Esophagus (tissue), 2 donors: ENCODE measurements around the gene DYRK1B. TPM values are rescaled to one million over a fixed set of nuclear protein-coding genes. Genes with fewer than 3 reads are reported as not detected.

Experiments
- H3K27ac ChIP-seq, 2 donors: one replicate each; pipeline ENCODE4 v1.5.1; 2013; ENCODE audit warnings: low read depth in 2 of 2, mild to moderate bottlenecking in 2 of 2, inconsistent platforms in 1 of 2, low read length in 1 of 2, moderate library complexity in 1 of 2
- H3K27me3 ChIP-seq, 2 donors: one replicate each; pipeline ENCODE4 v1.6.1; 2013; ENCODE audit warnings: low read length in 2 of 2, control low read depth in 1 of 2, mild to moderate bottlenecking in 1 of 2; ENCODE audit not compliant: insufficient read depth in 2 of 2, control insufficient read depth in 1 of 2
- H3K36me3 ChIP-seq, 2 donors: one replicate each; pipeline ENCODE4 v1.6.1; 2013; ENCODE audit warnings: low read length in 1 of 2; ENCODE audit not compliant: control insufficient read depth in 2 of 2, insufficient read depth in 2 of 2
- H3K4me1 ChIP-seq, 2 donors: one replicate each; pipeline ENCODE4 v1.6.1; 2013; ENCODE audit warnings: low read length in 1 of 2; ENCODE audit not compliant: control insufficient read depth in 2 of 2, insufficient read depth in 2 of 2
- H3K4me3 ChIP-seq, 2 donors: one replicate each; pipeline ENCODE4 v1.5.1; 2013; ENCODE audit warnings: low read length in 2 of 2, mild to moderate bottlenecking in 2 of 2, low read depth in 1 of 2, moderate library complexity in 1 of 2
- H3K9me3 ChIP-seq, 2 donors: one replicate each; pipeline ENCODE4 v1.6.1; 2013; ENCODE audit warnings: mild to moderate bottlenecking in 2 of 2, low read depth in 1 of 2, low read length in 1 of 2, moderate library complexity in 1 of 2; ENCODE audit not compliant: control insufficient read depth in 2 of 2, insufficient read depth in 1 of 2
- WGBS, 2 donors: extraction: QIAGEN DNeasy Blood & Tissue Kit; methylation state at CpG; one replicate each; pipeline ENCODE4 v1.1.7; 2013; 5-methylcytosine and 5-hydroxymethylcytosine counted together
- polyA plus RNA-seq, 2 donors: library from polyadenylated mRNA; stranded (reverse); fragments of 200-250 nt; gene quantifications; one replicate each; pipeline ENCODE4 v1.2.3, GENCODE V29; 2013
- donor health status: healthy with polysubstance abuse.
- donor health status: Bipolar disorder and iron deficiency.

DYRK1B gene
- polyA plus RNA-seq, 2 donors: 6.8 to 13.0 TPM

- WGBS, 2 donors: 93 to 100% methylated on average over 2 of the region's 2 CpGs
- Histone ChIP-seq H3K4me1 (no peaks in the 10 kb centered on the region), H3K9me3 (no peaks in the 10 kb centered on the region), H3K27me3 (no peaks in the 10 kb centered on the region), H3K27ac (no peak overlapping the region), H3K36me3 (no peaks in the 10 kb centered on the region), H3K4me3 (no peak overlapping the region)
These were observed 31.2 kb upstream of the DYRK1B start for GRCh38 chr19:39865186-39865585.

GRCh38 chr19:39864118-39864517 is 30.2 kb upstream of the DYRK1B start:
- WGBS, 2 donors: 84 to 86% methylated on average over 2 of the region's 2 CpGs

GRCh38 chr19:39858541-39858940 is 24.6 kb upstream of the DYRK1B start:
- WGBS, 2 donors: 31 to 59% methylated on average over 7 to 11 of the region's 11 CpGs
- Histone ChIP-seq H3K36me3 (no peaks in the 10 kb centered on the region), H3K4me3 (no peak overlapping the region), H3K27ac (no peak overlapping the region), H3K4me1 (no peaks in the 10 kb centered on the region), H3K9me3 (no peaks in the 10 kb centered on the region), H3K27me3 (no peaks in the 10 kb centered on the region)

More at GRCh38 chr19:39864118-39864517, 30.2 kb upstream of the DYRK1B start:
- Histone ChIP-seq H3K27ac (no peak overlapping the region), H3K4me3 (no peak overlapping the region), H3K4me1 (no peaks in the 10 kb centered on the region), H3K27me3 (no peaks in the 10 kb centered on the region), H3K36me3 (no peaks in the 10 kb centered on the region), H3K9me3 (no peaks in the 10 kb centered on the region)

DNA sequence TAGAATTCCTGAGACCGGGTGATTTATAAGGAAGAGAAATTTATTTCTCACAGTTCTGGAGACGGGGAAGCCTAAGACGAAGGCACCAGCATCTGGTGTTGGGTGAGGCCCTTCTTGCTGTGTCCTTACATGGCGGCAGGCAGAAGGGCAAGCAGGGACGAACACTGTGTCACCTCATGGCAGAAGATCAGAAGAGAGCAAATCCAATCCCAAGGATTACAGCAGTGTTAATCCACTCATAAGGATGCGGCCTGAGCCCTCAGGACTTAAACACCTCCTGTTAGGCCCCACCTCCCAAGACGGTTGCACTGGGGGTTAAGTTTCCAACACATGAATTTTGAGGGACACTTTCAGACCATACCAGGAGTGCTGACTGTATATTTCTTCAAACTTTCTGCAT is 18.9 kb upstream of the DYRK1B start:
- 86 to 92% methylated on average over 7 of the region's 7 CpGs for WGBS, 2 donors
- no peak overlapping the region for H3K27ac ChIP-seq
- no peaks in the 10 kb centered on the region for H3K27me3 ChIP-seq
- no peaks in the 10 kb centered on the region for H3K4me1 ChIP-seq
- no peaks in the 10 kb centered on the region for H3K9me3 ChIP-seq
- H3K36me3 ChIP-seq: no peaks in the 10 kb centered on the region
- H3K4me3 ChIP-seq: no peak overlapping the region

- 65 to 79% methylated on average over 2 of the region's 2 CpGs for WGBS, 2 donors
- H3K4me1 ChIP-seq: no peaks in the 10 kb centered on the region
- no peaks in the 10 kb centered on the region for H3K9me3 ChIP-seq
- no peaks in the 10 kb centered on the region for H3K27me3 ChIP-seq
- H3K4me3 ChIP-seq: no peak overlapping the region
- no peaks in the 10 kb centered on the region for H3K36me3 ChIP-seq
- H3K27ac ChIP-seq: no peak overlapping the region
These were observed 16.9 kb upstream of the DYRK1B start for GRCh38 chr19:39850892-39851291.

GRCh38 chr19:39848392-39848791 is 14.4 kb upstream of the DYRK1B start:
- Histone ChIP-seq H3K27ac (no peak overlapping the region), H3K27me3 (no peaks in the 10 kb centered on the region), H3K4me3 (no peak overlapping the region), H3K9me3 (no peaks in the 10 kb centered on the region), H3K4me1 (no peaks in the 10 kb centered on the region), H3K36me3 (no peaks in the 10 kb centered on the region)
- 93 to 94% methylated on average over 4 of the region's 4 CpGs for WGBS, 2 donors

DNA sequence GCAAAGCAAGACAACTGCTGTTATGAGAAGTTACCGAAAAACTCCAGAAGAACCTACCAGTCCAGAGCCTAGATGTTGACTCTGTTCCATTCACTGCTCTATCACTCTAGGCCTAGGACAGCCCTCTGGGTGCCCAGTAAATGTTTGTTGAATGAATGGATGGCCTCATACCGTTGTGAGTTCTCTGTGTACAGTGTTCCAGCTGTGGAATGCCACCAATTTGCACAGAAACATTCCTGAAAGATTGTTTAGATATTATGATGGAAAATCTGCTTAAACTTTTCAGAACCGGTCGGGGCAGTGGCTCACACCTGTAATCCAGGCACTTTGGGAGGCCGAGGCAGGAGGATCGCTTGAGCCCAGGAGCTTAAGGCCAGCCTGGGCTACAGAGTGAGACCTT is 13.6 kb upstream of the DYRK1B start:
- H3K27me3 ChIP-seq: no peaks in the 10 kb centered on the region
- H3K4me1 ChIP-seq: no peaks in the 10 kb centered on the region
- H3K4me3 ChIP-seq: no peak overlapping the region
- no peaks in the 10 kb centered on the region for H3K36me3 ChIP-seq
- H3K9me3 ChIP-seq: no peaks in the 10 kb centered on the region
- 85 to 88% methylated on average over 6 of the region's 6 CpGs for WGBS, 2 donors
- H3K27ac ChIP-seq: no peak overlapping the region

DNA sequence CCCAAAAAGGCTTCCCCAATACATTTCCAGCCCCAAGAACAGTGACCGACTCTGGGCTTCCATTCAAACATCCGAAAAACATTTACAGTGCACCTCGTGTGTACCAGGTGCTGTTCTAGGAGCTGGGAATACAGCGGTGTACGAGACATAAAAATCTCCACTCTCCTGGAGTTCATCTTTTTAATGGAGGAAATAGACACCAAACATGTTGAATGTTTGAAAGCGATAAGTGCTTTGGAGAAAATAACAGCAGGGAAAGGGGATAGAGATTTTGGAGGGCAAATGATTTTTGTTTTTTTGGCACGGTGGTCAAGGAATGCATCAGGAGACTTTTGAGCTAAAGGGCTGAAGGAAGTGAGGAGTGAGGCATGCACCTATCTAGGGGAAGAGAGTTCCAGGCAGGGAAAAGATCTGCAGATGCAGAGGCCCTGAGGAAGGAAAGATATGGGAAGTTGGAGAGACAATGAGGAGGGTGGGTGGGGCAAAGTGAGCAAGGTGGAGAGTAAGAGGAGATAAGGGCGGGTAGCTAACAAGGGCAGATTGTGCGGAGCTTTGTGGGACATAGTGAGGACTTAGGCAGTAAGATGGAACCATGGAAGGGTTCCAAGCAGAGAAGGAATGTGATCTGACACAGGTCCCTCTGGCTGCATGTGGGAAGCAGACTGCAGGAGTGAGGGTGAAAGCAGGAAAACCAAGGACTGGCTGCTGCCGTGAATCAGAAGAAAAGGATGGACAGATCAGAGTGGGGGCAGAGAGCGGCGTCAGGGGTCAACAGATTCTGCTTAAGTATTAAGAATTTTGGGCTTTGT is 12.9 kb upstream of the DYRK1B start:
- Histone ChIP-seq H3K27ac (peak overlapping the region; percentile 78 to 92), H3K9me3 (no peaks in the 10 kb centered on the region), H3K36me3 (no peaks in the 10 kb centered on the region), H3K4me3 (peak overlapping the region; percentile 39 to 87), H3K4me1 (no peaks in the 10 kb centered on the region), H3K27me3 (no peaks in the 10 kb centered on the region)
- WGBS, 2 donors: 43% methylated on average over 12 of the region's 12 CpGs

GRCh38 chr19:39845933-39846677 is 12.1 kb upstream of the DYRK1B start, which contains the start of gene FBL:
Gene FBL (minus strand): TSS chr19:39846379. CDS start chr19:39846300, 79 bp downstream.
- peak within 1 kb of the TSS; percentile 78 to 92 for H3K27ac ChIP-seq
- H3K4me1 ChIP-seq: no peaks in the 10 kb centered on the region
- WGBS, 2 donors: 0 to 1% methylated on average over 54 to 57 of the region's 57 CpGs
- H3K9me3 ChIP-seq: no peaks in the 10 kb centered on the region
- no peaks in the 10 kb centered on the region for H3K27me3 ChIP-seq
- peak within 1 kb of the TSS; percentile 60 to 87 for H3K4me3 ChIP-seq
- H3K36me3 ChIP-seq: no peaks in the 10 kb centered on the region
